Trophoblast cell (in vitro differentiated cells and primary cell): ENCODE data around the gene L3MBTL4.

Experiments used
- DNase-seq, 2 donors: peaks; one replicate each; pipeline ENCODE4 v3.0.0-alpha.2; 2016
- H2AFZ ChIP-seq: 2 replicates; pipeline ENCODE4 v1.6.1; 2013; ENCODE audit warnings: low read length, moderate library complexity, mild to moderate bottlenecking; ENCODE audit not compliant: insufficient read depth, poor library complexity
- H2AK5ac ChIP-seq: 2 replicates; pipeline ENCODE4 v1.6.1; 2013; ENCODE audit warnings: mild to moderate bottlenecking, low read length
- H2BK120ac ChIP-seq: 2 replicates; pipeline ENCODE4 v1.6.1; 2013; ENCODE audit warnings: low read length, mild to moderate bottlenecking, moderate library complexity; ENCODE audit not compliant: insufficient read depth, poor library complexity
- H2BK12ac ChIP-seq: 2 replicates; pipeline ENCODE4 v1.6.1; 2013; ENCODE audit warnings: mild to moderate bottlenecking, low read length, moderate library complexity
- H2BK5ac ChIP-seq: 2 replicates; pipeline ENCODE4 v1.6.1; 2013; ENCODE audit warnings: low read length, low read depth, moderate library complexity, mild to moderate bottlenecking; ENCODE audit not compliant: poor library complexity
- H3K14ac ChIP-seq: 2 replicates; pipeline ENCODE4 v1.6.1; 2013; ENCODE audit warnings: mild to moderate bottlenecking, low read length
- H3K18ac ChIP-seq: 2 replicates; pipeline ENCODE4 v1.6.1; 2013; ENCODE audit warnings: mild to moderate bottlenecking, low read length
- H3K23ac ChIP-seq: 2 replicates; pipeline ENCODE4 v1.6.1; 2013; ENCODE audit warnings: low read length
- H3K27ac ChIP-seq: 2 replicates; pipeline ENCODE4 v1.5.1; 2013; ENCODE audit warnings: low read depth, mild to moderate bottlenecking, inconsistent platforms, low read length, moderate library complexity
- H3K27me3 ChIP-seq: 2 replicates; pipeline ENCODE4 v1.6.1; 2013; ENCODE audit warnings: inconsistent platforms, mild to moderate bottlenecking, low read length, moderate library complexity; ENCODE audit not compliant: insufficient read depth
- H3K36me3 ChIP-seq, 2 experiments: 1 replicate in 1 of 2; 2 replicates in 1 of 2; pipeline ENCODE4 v1.6.1; 2013; ENCODE audit warnings: low read length in 2 of 2, mild to moderate bottlenecking in 2 of 2, moderate library complexity in 1 of 2; ENCODE audit not compliant: insufficient read depth in 2 of 2, control insufficient read depth in 1 of 2
- H3K4ac ChIP-seq: 2 replicates; pipeline ENCODE4 v1.6.1; 2013; ENCODE audit warnings: low read depth, mild to moderate bottlenecking, low read length, moderate library complexity
- H3K4me1 ChIP-seq, 2 experiments: 1 replicate in 1 of 2; 2 replicates in 1 of 2; pipeline ENCODE4 v1.6.1; 2013; ENCODE audit warnings: low read length in 2 of 2, mild to moderate bottlenecking in 2 of 2, moderate library complexity in 1 of 2; ENCODE audit not compliant: insufficient read depth in 2 of 2, control insufficient read depth in 1 of 2
- H3K4me2 ChIP-seq: 2 replicates; pipeline ENCODE4 v1.6.1; 2013; ENCODE audit warnings: inconsistent platforms, mild to moderate bottlenecking, low read length, moderate library complexity
- H3K4me3 ChIP-seq: 2 replicates; pipeline ENCODE4 v1.5.1; 2013; ENCODE audit warnings: mild to moderate bottlenecking, low read depth, low read length, inconsistent platforms
- H3K79me1 ChIP-seq: one replicate; pipeline ENCODE4 v1.6.1; 2013; ENCODE audit warnings: low read length
- H3K79me2 ChIP-seq: 2 replicates; pipeline ENCODE4 v1.6.1; 2013; ENCODE audit warnings: low read length, mild to moderate bottlenecking; ENCODE audit not compliant: control insufficient read depth, insufficient read depth, poor library complexity
- H3K9ac ChIP-seq: 2 replicates; pipeline ENCODE4 v1.6.1; 2013; ENCODE audit warnings: mild to moderate bottlenecking, low read length
- H3K9me3 ChIP-seq: 2 replicates; pipeline ENCODE4 v1.6.1; 2013; ENCODE audit warnings: low read depth, mild to moderate bottlenecking, control low read depth, inconsistent platforms, low read length; ENCODE audit not compliant: insufficient read depth
- H4K12ac ChIP-seq: 2 replicates; pipeline ENCODE4 v1.6.1; 2013; ENCODE audit warnings: low read depth, mild to moderate bottlenecking, low read length, moderate library complexity
- H4K8ac ChIP-seq: 2 replicates; pipeline ENCODE4 v1.6.1; 2013; ENCODE audit warnings: low read depth, mild to moderate bottlenecking, low read length, moderate library complexity
- H4K91ac ChIP-seq: one replicate; pipeline ENCODE4 v1.6.1; 2013; ENCODE audit warnings: low read depth, mild to moderate bottlenecking, low read length, moderate library complexity
- WGBS: extraction: QIAGEN DNeasy Blood & Tissue Kit; methylation state at CpG from one replicate; pipeline ENCODE4 v1.1.7; 2013; ENCODE audit warnings: missing lambda C conversion rate; ENCODE audit not compliant: insufficient read length, insufficient coverage; ENCODE audit errors: extremely low coverage; 5-methylcytosine and 5-hydroxymethylcytosine counted together

Gene L3MBTL4

DNA sequence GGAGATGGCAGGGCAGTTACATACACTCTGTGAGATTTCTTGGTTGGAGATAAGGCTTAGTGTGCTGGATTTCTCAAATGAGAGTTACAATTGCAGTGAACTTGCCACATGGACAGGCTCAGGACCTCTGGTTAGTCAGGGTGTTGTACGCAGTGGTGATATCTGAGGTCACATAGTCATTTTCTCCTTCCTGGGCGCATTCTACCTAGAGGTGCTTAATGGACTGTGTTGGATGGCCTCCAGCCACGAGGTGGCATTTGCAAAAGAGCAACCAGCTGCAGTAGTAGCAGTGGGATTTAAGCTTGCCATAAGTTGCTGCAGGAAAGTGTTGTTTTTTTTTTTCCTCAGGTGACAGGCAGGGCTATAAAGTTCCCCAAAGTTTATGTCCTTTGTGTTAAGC lies 345.6 kb downstream of the L3MBTL4 start:
- Histone ChIP-seq H4K91ac (no peak overlapping the region), H3K9me3 (peaks cover 2% of the 10 kb centered on the region), H3K27ac (no peak overlapping the region), H3K4me1 (no peaks in the 10 kb centered on the region), H3K14ac (no peak overlapping the region), H2BK5ac (no peak overlapping the region), H3K36me3 (no peaks in the 10 kb centered on the region), H3K4me3 (no peak overlapping the region), H3K23ac (no peak overlapping the region), H2AK5ac (no peak overlapping the region), H3K18ac (no peak overlapping the region), H2AFZ (no peak overlapping the region), H4K8ac (no peak overlapping the region), H3K9ac (no peak overlapping the region), H3K27me3 (no peaks in the 10 kb centered on the region), H3K79me1 (no peaks in the 10 kb centered on the region), H3K4me2 (no peak overlapping the region), H3K79me2 (no peaks in the 10 kb centered on the region), H2BK12ac (no peak overlapping the region), H3K4ac (no peak overlapping the region), H2BK120ac (no peak overlapping the region), H4K12ac (no peak overlapping the region)
- DNase-seq: no peak
- no CpG with 5 or more reads among the region's 3 CpGs for WGBS

DNA sequence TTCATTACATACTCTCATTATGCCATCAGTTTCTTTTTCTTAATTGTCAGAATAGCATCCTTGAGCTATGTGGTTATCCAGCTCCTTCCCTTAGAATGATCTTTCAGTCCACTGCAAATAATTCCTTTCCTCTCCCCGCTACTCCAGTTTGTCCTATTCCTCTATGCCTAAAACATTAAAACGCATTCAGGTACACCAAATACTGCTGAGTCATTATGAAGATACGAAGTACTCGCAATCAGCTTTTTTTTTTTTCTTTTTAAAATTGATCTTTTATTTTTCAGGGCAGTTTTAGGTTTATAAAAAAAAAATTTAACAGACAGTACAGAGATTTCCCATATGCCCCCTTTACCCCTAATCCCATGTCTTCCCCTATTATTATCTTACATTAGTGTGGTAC lies 354.6 kb downstream of the L3MBTL4 start:
- Histone ChIP-seq H3K27me3 (no peaks in the 10 kb centered on the region), H3K9ac (no peak overlapping the region), H4K91ac (no peak overlapping the region), H4K8ac (no peak overlapping the region), H3K79me1 (peaks cover 2% of the 10 kb centered on the region), H2AK5ac (no peak overlapping the region), H3K4me3 (no peak overlapping the region), H3K36me3 (no peaks in the 10 kb centered on the region), H3K4me2 (no peak overlapping the region), H3K27ac (no peak overlapping the region), H3K14ac (no peak overlapping the region), H2AFZ (no peak overlapping the region), H3K4me1 (peaks cover 5 to 12% of the 10 kb centered on the region in 2 experiments), H2BK12ac (no peak overlapping the region), H3K23ac (no peak overlapping the region), H3K9me3 (no peaks in the 10 kb centered on the region), H4K12ac (no peak overlapping the region), H3K4ac (no peak overlapping the region), H2BK5ac (no peak overlapping the region), H2BK120ac (no peak overlapping the region), H3K18ac (no peak overlapping the region), H3K79me2 (no peaks in the 10 kb centered on the region)
- DNase-seq: no peak
- WGBS: no CpG with 5 or more reads among the region's 4 CpGs

DNA sequence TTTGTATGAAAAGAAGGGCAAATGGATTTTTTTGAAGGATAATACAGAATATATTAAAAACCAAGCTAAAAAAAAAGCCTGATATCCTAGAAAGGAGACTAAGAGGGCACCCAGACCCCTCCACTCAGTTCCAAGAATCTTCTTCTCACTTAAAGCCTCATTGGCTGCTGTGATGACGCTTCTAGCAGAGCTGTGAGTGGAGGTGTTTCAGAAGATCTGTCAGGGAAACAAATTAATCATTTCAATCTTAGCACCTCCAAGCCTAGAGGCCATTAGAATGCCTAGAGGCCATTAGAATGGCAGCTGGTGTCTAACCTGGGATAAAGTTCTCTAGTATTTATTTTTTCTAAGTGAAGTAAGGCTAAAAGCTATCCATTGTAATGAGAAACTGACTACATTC lies 355.2 kb downstream of the L3MBTL4 start:
- H3K4ac ChIP-seq: no peak overlapping the region
- no peak overlapping the region for H2BK12ac ChIP-seq
- no peak overlapping the region for H2AFZ ChIP-seq
- DNase-seq: no peak
- no peak overlapping the region for H3K14ac ChIP-seq
- H3K79me1 ChIP-seq: peaks cover 2% of the 10 kb centered on the region
- H3K36me3 ChIP-seq: no peaks in the 10 kb centered on the region
- WGBS: no CpG with 5 or more reads among the region's 1 CpG
- no peak overlapping the region for H3K27ac ChIP-seq
- peaks cover 7 to 15% of the 10 kb centered on the region in 2 experiments for H3K4me1 ChIP-seq
- H2BK120ac ChIP-seq: no peak overlapping the region
- H3K27me3 ChIP-seq: no peaks in the 10 kb centered on the region
- no peak overlapping the region for H2BK5ac ChIP-seq
- H4K8ac ChIP-seq: no peak overlapping the region
- H3K9me3 ChIP-seq: no peaks in the 10 kb centered on the region
- no peak overlapping the region for H3K18ac ChIP-seq
- H4K91ac ChIP-seq: no peak overlapping the region
- H3K9ac ChIP-seq: no peak overlapping the region
- no peak overlapping the region for H4K12ac ChIP-seq
- no peak overlapping the region for H3K4me3 ChIP-seq
- H2AK5ac ChIP-seq: no peak overlapping the region
- H3K23ac ChIP-seq: no peak overlapping the region
- no peaks in the 10 kb centered on the region for H3K79me2 ChIP-seq
- H3K4me2 ChIP-seq: no peak overlapping the region

DNA sequence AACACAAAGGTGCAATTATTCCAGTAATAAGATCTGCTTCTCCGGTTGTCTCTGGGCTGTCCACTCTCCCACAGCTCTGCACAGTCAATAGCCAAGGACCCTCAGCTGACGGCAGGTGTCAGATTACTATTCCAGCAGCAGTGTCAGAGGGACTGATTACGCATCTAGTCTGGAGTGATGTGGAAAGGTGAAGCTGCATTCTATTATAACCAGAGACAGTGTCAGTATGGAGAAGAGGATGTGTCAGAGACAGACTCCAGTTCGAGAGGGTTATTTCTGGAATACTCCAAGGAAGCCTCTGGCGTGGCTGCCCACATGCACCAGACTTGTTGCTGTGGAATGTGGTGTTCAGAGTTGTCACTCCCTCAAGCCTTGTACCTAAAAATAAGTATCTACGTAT lies 355.8 kb downstream of the L3MBTL4 start:
- no peak overlapping the region for H2AK5ac ChIP-seq
- H3K27ac ChIP-seq: peak overlapping the region; percentile 70
- H3K4me3 ChIP-seq: no peak overlapping the region
- H3K79me2 ChIP-seq: no peaks in the 10 kb centered on the region
- no peak overlapping the region for H2AFZ ChIP-seq
- no peak overlapping the region for H3K9ac ChIP-seq
- peaks cover 2% of the 10 kb centered on the region for H3K79me1 ChIP-seq
- peak in 1 of 2 donors; percentile 4 for DNase-seq
- no peak overlapping the region for H2BK12ac ChIP-seq
- H3K36me3 ChIP-seq: no peaks in the 10 kb centered on the region
- H3K14ac ChIP-seq: no peak overlapping the region
- H3K4me1 ChIP-seq: peaks cover 9 to 21% of the 10 kb centered on the region in 2 experiments
- no peak overlapping the region for H4K8ac ChIP-seq
- no peak overlapping the region for H4K12ac ChIP-seq
- peak overlapping the region; percentile 35 for H3K4me2 ChIP-seq
- no peak overlapping the region for H3K18ac ChIP-seq
- no peak overlapping the region for H3K23ac ChIP-seq
- no peaks in the 10 kb centered on the region for H3K9me3 ChIP-seq
- no peaks in the 10 kb centered on the region for H3K27me3 ChIP-seq
- no peak overlapping the region for H4K91ac ChIP-seq
- no peak overlapping the region for H2BK120ac ChIP-seq
- H3K4ac ChIP-seq: no peak overlapping the region
- no peak overlapping the region for H2BK5ac ChIP-seq
- WGBS: no CpG with 5 or more reads among the region's 6 CpGs
